KBM-7 (cell line): ENCODE results near the gene CAPN9.
"Not testable (repeated sequence)": the region's sequence is repeated elsewhere in the genome, so short reads cannot be mapped to it uniquely, and the experiment has no call there.

Experiments
- DNase-seq: peaks from one replicate; pipeline ENCODE4 v3.0.0-alpha.2; 2015
- in situ Hi-C: fragments of 300-500 bp; cut with MboI; formaldehyde crosslinking; loops from 2 replicates; pipeline ENCODE4 v1.14.3; 2020; ENCODE audit warnings: low sequenced_read_pairs, low pct_unique_long_range_greater_than_20kb, mixed read lengths

The CAPN9 gene

DNA sequence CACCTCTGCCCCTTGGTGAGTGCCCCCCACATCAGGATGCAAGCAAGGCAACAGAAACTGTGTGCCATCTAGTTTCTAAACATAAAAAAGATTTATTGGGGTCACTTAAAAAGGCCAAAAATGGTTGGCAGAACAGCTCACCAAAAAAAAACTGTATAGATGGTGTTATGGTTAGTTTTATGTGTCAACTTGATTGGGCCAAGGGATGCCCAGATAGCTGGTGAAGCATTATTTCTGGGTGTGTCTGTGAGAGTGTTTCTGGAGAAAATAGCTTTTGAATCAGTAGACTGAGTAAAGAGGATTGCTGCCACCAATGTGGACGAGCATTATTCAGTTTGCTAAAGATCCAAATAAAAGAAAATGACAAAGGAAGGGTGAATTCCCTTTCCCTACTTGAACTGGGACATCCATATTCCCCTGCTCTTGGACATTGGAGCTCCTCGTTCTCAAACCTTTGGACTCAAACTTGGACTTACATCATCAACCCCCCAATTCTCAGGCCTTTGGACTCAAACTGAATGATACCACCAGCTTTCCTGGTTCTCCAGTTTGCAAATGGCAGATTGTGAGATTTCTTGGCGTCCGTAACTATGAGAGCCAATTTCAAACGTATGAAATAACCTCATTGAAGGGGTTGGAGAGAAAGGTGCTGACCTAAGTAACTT is 16.9 kb downstream of the CAPN9 start:
- no peak for DNase-seq
- in situ Hi-C loops = no loop called here

DNA sequence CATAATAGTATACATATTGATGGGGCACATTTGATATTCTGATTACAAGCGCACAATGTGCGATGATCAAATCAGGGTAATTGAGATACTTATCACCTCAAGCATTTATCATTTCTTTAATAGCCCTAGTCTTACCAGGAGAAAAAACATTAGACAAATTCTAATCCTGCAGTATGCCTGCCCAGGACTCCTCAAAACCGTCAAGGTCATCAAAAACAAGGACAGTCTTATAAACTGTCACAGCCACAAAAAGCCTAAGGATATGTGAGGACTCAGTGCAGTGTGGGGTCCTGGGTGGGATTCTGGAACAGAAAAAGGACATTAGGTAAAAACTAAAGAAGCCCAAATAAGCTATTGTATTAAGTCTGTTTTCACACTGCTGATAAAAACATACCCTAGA is 19.1 kb downstream of the CAPN9 start:
- in situ Hi-C loops = no loop called here
- no peak for DNase-seq

DNA sequence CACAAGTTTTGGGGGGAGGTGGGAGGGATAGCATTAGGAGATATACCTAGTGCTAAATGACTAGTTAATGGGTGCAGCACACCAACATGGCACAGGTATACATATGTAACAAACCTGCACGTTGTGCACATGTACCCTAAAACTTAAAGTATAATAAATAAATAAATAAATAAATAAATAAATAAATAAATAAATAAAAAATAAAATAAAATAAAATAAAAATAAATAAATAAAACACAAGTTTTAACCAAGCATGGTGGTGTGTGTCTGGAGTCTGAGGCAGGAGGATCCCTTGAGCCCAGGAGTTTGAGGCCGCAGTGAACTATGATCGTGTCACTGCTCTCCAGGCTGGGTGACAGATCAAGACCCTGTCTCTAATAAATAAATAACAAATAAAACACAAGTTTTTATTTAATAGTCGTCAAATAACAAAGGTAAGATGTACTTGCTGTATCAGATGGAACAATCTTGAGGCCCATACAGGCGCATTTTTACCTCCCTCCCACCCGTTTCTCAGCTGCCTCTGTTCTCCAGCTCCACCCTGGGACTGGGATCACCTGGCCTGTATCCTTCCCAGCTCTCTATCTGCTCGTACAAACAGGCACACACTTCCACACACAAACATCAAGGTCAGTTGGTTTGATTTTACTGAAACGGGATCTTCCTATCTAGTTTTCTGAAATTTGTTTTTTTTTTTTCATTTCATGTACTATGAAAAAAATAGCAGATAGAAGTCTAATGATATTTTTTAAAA is 20.8 kb downstream of the CAPN9 start:
- DNase-seq, in situ Hi-C loops: not testable (repeated sequence)

DNA sequence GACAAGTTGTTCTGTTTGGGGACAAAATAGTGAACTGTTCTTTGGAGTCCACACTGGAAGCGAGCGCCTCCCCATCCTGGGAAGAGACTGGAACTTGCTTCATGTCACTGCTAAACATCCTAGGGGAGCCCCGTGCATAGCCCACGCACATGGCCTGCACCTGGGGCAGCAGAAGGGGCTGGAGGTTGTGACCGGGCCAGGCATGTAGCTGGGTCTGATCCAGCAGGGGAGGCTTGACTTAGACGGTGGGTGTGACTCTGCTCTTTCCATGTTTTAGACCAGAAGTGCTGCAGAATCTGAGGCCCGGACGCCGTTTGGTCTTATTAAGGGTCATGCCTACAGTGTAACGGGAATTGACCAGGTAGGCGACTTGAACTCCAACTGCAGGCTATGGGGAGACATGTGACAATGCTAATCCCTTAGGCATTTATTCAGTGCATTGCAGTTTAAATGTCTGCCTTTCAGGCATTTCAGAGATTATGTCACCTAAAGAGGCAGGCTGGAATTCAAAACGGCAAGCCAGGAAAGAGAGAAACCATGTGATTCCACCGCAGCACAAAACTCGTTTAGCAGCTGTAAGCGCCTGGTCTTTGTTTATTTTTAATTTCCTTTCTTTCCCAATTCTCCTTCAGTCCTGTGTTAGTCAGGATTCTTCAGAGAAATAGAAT is 21.8 kb downstream of the CAPN9 start:
- in situ Hi-C loops = no loop called here
- no peak for DNase-seq

DNA sequence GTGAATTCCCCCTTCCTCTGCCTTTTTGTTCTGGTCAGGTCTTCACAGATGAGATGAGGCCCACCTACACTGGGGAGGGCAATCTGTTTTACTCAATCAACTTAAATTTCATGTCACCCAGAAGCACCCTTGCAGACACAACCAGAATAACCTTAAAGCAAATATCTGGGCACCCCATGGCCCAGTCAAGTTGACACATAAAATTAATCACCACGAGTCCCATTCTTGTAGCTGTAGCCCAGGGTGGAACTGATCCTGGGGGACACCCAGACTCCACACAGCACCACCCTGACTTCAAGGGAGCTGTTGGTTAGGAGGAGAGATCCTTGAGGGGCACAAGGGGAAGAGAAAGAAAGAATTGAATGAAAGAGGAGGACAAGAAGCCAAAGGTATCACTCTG is 23.1 kb downstream of the CAPN9 start:
- no peak for DNase-seq
- in situ Hi-C loops = no loop called here

DNA sequence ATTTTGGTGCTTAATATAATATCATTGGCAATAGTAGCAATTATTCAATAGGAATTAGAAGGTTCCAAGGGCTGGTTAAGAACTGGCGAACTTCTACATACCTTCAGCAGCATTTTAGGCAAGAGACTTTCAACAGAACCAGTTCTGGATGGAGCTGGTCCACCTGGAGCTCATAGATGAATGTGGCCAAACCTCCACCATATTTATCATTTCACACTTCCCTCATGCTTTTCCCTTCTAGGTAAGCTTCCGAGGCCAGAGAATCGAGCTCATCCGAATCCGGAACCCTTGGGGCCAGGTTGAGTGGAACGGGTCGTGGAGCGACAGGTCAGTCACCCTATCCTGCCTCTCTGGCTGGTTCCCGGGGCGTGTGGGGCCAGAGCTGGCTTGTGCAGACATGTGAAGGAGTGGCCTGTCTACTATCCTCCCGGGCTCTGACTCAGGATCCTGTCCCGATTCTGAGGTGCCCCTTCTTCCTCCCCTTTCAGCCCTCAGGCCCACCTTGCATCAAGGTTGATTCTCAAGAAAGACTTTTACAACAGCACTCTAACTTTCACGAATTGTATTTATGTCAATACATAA is 24.7 kb downstream of the CAPN9 start:
- in situ Hi-C loops = no loop called here
- no peak for DNase-seq

DNA sequence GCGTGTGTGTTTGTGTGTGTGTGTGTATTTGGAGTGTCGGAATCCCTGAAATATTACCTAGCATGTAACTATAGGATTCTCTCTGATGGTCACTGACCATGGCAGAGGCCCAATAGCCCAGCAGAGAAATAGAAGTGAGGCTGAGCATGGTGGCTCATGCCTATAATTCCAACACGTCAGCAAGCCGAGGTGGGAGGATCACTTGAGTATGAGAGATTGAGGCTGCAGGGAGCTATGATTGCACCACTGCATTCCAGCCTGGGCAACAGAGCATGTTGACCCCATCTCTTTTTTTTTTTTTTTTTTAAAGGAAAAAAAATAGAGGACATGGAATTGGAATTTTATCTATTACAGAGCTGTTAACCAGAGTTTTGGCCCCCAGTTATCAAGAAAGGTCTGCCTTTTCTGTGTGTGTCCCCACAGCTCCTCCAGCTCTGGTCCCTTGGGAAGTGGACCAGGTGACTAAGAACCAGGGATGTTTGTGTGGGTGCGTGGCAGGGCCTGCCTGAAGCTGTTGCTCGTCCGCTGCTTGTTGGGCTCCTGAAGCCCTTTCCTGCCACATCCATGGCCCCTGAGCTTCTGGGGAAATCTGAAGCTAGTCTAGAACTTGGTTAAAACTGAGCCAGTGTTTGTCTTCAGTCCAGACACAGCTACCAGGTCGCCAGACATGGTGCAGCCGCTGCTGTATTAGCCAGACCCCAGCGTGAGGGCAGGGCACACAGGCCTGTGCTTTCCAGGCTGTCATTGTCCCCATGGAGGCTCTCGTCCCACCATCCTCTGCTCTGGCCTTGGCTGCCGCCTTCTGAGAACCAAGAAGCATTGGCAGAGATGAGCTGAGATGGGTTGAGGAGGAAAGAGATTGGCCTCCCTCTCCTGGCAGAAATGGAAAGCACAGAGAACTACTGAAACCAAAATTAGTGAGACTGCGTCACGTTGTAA is 25.5 kb downstream of the CAPN9 start:
- in situ Hi-C loops = no loop called here
- peak; percentile 58 for DNase-seq

DNA sequence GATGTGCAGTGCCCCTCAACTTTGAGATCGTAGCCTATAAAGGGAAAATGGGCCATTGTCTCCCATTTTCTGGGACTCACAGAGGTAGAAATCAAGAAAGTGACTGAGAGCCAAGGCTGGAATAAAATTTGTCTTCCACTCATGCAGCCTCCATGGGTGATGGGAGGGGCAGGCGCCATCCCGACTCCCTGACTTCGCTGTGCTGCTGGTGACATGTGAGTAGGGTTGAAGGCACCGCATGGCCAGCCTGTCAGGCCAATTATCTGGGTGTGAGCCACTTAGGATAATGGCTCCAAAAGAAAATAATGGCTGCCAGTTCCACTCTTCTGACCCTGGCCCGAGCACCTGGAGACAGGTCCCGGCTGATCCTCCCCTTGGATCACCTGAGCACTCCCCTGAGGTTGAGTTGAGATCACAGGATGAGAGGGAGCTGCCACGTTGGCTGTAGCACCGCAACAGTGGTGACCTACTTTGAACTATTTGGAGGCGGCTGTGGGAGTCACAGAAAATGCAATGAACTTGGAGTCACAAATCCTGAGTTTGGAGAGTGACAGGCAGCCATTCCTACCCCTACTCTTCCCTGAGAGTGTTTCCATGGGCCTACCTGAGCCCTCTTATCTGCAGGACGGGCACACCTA is 26.3 kb downstream of the CAPN9 start:
- in situ Hi-C loops = no loop called here
- DNase-seq = no peak

DNA sequence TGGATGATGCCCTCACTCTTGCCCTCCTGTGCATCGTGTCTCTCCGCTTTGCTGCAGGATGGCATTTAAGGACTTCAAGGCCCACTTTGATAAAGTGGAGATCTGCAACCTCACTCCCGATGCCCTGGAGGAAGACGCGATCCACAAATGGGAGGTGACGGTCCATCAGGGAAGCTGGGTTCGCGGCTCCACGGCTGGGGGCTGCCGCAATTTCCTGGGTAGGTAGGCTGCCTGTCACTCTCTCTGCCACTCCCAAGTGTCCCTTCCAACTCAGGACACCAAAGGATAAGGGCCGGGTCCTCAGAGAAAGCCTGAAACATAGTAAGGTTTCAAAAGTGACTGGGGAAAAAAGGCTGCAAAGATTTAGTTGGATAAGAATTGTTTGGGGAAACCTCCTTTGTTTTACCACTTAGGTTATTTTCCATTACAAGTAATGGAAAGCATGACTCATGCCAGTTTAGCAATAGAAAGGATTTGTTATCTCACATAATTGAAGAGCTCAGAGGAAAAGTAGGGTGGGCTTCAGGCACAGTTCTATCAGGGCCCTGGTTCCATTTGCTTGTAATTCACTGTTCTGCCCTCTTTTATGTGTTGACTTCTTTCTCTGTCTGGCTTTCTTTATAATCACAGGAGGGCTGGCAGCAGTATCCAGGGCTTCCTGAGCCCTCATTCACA is 31.9 kb downstream of the CAPN9 start:
- no peak for DNase-seq
- in situ Hi-C loops = no loop called here

DNA sequence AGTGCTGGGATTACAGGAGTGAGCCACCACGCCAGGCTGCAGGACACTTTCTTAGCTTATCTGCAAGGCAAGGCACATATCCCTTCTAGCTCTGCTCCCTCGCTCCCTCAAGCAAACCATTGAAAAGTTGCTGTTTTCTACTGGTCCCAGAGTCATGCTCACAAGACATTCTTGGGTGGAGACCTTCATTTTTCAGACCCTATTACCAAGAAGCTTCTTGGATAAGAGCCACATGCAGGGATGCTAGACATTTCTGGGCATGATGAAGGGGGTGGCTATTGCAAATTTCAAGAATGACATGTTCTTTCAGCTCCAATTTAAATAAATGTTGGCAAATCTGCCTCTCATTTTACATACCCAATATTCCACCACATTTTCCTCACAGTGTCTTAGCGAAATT is 33.9 kb downstream of the CAPN9 start:
- DNase-seq = no peak
- in situ Hi-C loops = no loop called here

DNA sequence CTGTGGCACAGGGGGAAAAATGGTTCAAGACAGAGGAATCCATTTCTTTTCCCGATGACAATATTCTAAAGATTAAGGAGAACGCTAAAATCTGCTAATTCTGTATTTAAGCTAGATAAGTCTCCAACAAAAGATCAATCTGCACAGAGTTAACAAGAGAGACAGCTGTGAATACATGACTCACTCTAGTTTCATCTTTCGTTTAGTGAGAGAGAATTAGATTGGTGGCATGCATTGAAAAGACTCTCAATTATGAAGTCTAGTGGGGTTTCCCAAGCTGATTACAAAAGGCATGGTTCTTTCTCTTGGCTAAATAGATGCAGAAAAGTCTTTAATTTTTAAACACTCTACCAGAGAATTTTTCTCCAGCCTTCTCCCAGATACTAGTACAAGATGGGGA is 34.4 kb downstream of the CAPN9 start:
- DNase-seq = no peak
- in situ Hi-C loops = no loop called here

DNA sequence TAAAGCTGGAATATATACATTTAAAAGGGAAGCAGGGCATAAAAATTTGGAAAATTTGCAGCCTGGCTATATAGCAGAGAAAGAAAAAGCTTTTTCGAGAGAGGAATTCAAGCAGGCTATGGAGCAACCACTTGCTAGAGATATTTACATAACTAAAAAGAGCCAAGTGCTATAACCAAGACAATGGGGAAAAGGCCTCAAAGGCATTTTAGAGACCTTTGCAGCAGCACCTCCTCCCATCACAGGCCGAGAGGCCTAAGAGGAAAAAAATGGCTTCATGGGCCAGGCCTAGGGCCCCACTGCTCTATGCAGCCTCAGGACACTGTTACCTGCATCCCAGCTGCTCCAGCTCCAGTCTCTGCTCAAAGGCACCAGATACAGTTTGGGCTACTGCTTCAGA is 37.0 kb downstream of the CAPN9 start:
- in situ Hi-C loops = no loop called here
- no peak for DNase-seq

DNA sequence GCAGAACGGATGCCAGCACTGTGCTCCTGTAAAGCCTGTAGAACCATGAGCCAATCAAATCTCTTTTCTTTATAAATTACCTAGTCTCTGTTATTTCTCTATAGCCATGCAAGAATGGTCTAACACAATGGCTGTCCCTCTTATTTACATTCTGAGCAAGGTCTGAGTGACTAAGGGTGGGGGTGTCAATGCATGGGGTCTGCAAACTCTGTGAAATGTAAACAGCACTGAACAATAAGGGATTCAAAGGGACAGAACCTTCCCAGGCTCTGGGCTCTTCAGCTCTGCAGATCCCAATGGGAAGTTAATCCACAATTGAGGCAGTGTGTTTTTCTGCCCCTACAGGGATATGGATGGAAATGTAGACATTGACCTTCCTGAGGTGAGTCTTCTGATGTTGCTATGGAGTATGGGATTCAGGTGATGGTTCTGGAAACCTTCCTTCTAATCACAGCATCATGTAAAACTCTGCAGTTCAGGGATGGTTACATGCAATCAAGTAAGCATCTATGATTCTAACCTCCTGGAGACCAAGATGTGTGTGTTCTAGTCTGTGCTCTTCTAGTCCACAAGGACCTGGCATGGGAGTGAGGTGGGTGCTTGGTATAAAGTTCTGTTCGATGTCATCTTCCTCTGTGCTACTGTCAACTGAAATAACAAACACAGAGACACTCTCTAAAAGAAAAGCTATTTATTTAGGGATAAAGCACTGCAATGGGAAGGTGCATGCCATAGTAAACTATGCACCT is 38.6 kb downstream of the CAPN9 start:
- DNase-seq = no peak
- in situ Hi-C loops = no loop called here

DNA sequence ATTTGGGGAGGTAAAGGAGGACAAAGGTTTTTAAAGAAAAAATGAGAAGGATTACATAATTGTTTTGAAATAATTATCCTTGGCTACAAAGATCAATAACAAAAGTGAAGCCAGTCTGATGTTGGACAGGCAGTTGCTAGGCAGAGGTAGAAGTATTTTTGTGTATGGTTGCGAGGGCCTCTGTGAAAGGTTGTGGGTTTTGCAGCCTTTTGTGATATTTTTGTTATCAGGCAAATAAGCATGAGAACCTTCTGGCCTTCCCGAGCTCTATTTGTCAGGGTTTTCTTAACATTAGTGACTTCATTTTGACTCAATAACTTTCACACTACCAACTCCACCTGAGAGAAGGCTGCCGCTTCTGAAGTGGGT is 39.2 kb downstream of the CAPN9 start:
- DNase-seq = no peak
- in situ Hi-C loops = no loop called here

DNA sequence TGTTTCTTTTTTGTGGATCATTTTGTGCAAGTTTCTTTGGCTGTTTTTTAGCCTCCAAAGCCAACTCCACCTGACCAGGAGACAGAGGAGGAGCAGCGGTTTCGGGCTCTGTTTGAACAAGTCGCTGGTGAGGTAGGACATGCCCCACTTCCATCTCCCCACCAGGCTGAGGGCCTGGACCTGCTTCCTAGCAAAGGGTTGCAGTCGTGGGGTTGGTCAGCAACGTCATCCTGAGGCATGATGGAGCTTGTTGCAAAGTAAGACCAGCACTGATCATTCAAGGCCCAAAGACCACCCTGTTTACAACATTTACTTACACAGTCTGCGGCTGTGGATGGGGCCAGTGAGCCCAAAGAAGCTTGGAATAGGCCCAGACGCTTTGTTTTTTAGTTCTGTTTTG is 40.3 kb downstream of the CAPN9 start:
- in situ Hi-C loops = no loop called here
- DNase-seq = no peak

DNA sequence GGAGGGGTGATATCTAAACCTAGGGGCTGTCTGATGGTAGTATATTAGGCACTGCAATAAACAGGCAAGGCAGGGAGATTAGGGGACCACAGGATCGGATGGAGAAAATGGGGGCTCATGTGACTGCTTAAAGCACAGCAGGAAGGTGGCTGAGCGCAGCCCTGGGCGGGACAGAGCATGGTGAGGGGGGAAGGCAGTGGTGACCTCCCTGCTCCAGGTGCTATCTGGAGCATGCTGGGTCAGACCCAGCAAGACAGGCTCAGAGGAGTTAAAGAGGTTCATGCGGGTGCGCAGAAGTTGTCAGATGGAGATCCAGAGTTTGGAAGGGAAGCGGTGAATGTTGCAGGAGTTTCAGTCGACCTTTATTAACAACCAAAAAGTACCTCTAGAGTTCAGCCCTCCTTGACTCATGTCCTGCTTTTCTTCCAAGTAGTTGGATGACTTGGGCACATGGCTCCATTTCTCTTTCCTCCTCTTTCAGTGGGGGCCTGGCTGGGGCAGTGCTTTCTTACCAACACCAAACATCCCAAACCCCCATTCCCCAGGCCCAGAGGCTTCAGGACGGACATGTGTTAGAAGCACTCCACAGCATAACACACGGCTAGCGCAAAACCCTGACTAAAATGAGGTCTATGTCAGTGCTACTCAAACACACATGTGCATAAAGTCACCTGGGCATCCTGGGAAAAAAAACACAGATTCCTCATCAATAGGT is 41.5 kb downstream of the CAPN9 start:
- no peak for DNase-seq
- in situ Hi-C loops = no loop called here

DNA sequence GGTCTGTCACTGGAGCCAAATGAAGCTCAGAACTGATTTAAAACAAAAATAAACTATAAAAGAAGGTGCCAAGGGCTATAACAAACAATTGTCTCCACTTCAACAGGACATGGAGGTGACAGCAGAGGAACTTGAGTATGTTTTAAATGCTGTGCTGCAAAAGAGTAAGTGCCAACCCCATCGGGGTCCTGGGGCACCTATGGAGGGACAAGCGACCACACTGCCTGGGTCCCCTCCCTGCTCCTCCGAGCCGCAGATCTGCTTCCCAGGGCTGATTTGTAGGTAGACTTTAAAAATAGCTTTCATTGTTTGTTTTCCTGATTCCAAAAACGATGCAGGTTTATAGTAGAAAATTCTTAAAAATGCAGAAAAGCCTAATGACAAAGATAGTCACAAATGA is 42.8 kb downstream of the CAPN9 start:
- no peak for DNase-seq
- in situ Hi-C loops = no loop called here
